Measurements from ENCODE around the gene KRTAP10-7.

Gene KRTAP10-7

GRCh38 chr21:44613386-44614155 is 13.2 kb downstream of the KRTAP10-7 start:
- no peak overlapping the region for H3K27ac ChIP-seq
- H3K4me2 ChIP-seq, result no peak overlapping the region
- H2AFZ ChIP-seq (ENCODE audit: low read depth), result no peak overlapping the region
- H3K4me3 ChIP-seq (IDR thresholded peaks at IDR 0.05; ENCODE audit: insufficient read depth, low read depth, low read length), result no peak overlapping the region
- H3K79me2 ChIP-seq (ENCODE audit: insufficient read depth, low read depth), result no peaks in the 10 kb centered on the region
- no peak for TF ChIP-seq CTCF (conservative IDR thresholded peaks at IDR 0.05; ENCODE audit: low read depth, low read length)
- H3K27me3 ChIP-seq (ENCODE audit: insufficient read depth, low read depth), result peaks cover 24% of the 10 kb centered on the region
- no peaks in the 10 kb centered on the region for H3K4me1 ChIP-seq (ENCODE audit: low read depth, poor library complexity, severe bottlenecking)
- no peaks in the 10 kb centered on the region for H3K36me3 ChIP-seq (ENCODE audit: insufficient read depth)
- no peaks in the 10 kb centered on the region for H4K20me1 ChIP-seq (ENCODE audit: insufficient read depth)
- H3K9ac ChIP-seq, result no peak overlapping the region

GRCh38 chr21:44614161-44614631 is 13.8 kb downstream of the KRTAP10-7 start:
- no peaks in the 10 kb centered on the region for H4K20me1 ChIP-seq (ENCODE audit: insufficient read depth)
- no peak overlapping the region for H3K27ac ChIP-seq
- no peak overlapping the region for H3K4me2 ChIP-seq
- no peak for TF ChIP-seq CTCF (conservative IDR thresholded peaks at IDR 0.05; ENCODE audit: low read depth, low read length)
- no peaks in the 10 kb centered on the region for H3K4me1 ChIP-seq (ENCODE audit: low read depth, poor library complexity, severe bottlenecking)
- H3K27me3 ChIP-seq (ENCODE audit: insufficient read depth, low read depth), result peaks cover 30% of the 10 kb centered on the region
- no peak overlapping the region for H2AFZ ChIP-seq (ENCODE audit: low read depth)
- no peak overlapping the region for H3K9ac ChIP-seq
- H3K79me2 ChIP-seq (ENCODE audit: insufficient read depth, low read depth), result no peaks in the 10 kb centered on the region
- no peaks in the 10 kb centered on the region for H3K36me3 ChIP-seq (ENCODE audit: insufficient read depth)
- no peak overlapping the region for H3K4me3 ChIP-seq (IDR thresholded peaks at IDR 0.05; ENCODE audit: insufficient read depth, low read depth, low read length)

GRCh38 chr21:44614961-44615391 is 14.6 kb downstream of the KRTAP10-7 start:
- no peak overlapping the region for H3K4me2 ChIP-seq
- no peaks in the 10 kb centered on the region for H3K79me2 ChIP-seq (ENCODE audit: insufficient read depth, low read depth)
- TF ChIP-seq CTCF (conservative IDR thresholded peaks at IDR 0.05; ENCODE audit: low read depth, low read length), result no peak
- peaks cover 30% of the 10 kb centered on the region for H3K27me3 ChIP-seq (ENCODE audit: insufficient read depth, low read depth)
- H2AFZ ChIP-seq (ENCODE audit: low read depth), result no peak overlapping the region
- no peak overlapping the region for H3K4me3 ChIP-seq (IDR thresholded peaks at IDR 0.05; ENCODE audit: insufficient read depth, low read depth, low read length)
- no peaks in the 10 kb centered on the region for H4K20me1 ChIP-seq (ENCODE audit: insufficient read depth)
- no peaks in the 10 kb centered on the region for H3K4me1 ChIP-seq (ENCODE audit: low read depth, poor library complexity, severe bottlenecking)
- no peak overlapping the region for H3K9ac ChIP-seq
- H3K27ac ChIP-seq, result no peak overlapping the region
- no peaks in the 10 kb centered on the region for H3K36me3 ChIP-seq (ENCODE audit: insufficient read depth)

- H3K27ac ChIP-seq, result no peak overlapping the region
- no peak overlapping the region for H3K4me2 ChIP-seq
- no peak for TF ChIP-seq CTCF (conservative IDR thresholded peaks at IDR 0.05; ENCODE audit: low read depth, low read length)
- peaks cover 30% of the 10 kb centered on the region for H3K27me3 ChIP-seq (ENCODE audit: insufficient read depth, low read depth)
- H3K4me3 ChIP-seq (IDR thresholded peaks at IDR 0.05; ENCODE audit: insufficient read depth, low read depth, low read length), result no peak overlapping the region
- H2AFZ ChIP-seq (ENCODE audit: low read depth), result no peak overlapping the region
- H3K9ac ChIP-seq, result no peak overlapping the region
- H3K36me3 ChIP-seq (ENCODE audit: insufficient read depth), result no peaks in the 10 kb centered on the region
- H4K20me1 ChIP-seq (ENCODE audit: insufficient read depth), result no peaks in the 10 kb centered on the region
- no peaks in the 10 kb centered on the region for H3K4me1 ChIP-seq (ENCODE audit: low read depth, poor library complexity, severe bottlenecking)
- H3K79me2 ChIP-seq (ENCODE audit: insufficient read depth, low read depth), result no peaks in the 10 kb centered on the region
These were observed 15.1 kb downstream of the KRTAP10-7 start for GRCh38 chr21:44615466-44615865.
